ENCODE measurements around the gene LARP4B.

DNA sequence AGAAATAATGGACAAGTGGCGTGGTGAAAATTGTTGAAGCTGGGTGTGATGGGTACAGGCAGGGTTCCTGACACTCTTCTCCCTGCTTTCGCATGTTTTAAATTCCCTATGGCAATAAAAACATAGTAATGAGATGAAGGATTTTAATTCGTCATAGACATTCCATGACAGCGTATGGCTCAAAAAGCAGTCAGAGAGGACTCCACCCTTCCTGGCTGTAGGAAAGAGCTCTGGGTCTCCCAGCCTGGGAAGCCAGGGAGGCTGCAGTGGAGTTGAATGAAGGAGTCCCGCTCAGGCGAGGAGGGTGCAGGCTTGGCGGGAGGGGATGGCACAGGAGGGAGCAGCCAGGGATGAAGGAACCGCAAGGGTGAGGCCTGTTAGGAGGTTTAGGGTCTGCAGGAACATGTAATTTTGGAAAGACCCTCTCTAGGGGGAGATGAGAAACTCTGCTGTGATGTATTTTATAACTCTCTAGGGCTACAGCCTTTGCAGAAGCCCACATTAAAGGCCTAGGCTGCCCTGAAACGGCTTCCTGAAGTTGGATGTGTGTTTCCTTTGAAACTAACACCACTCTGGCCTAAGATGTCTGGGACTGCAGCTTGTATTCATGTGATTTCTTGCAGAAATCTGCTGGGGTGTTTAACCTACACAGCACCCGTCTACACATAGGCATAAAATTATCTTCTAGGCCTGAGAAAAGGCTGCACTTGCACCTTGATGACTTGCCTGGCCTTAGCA lies 7.6 kb upstream of the LARP4B start:
- TF ChIP-seq GATA2 (IDR thresholded peaks at IDR 0.05; ENCODE audit: low read depth, low read length) (no peak), GATA3 (IDR thresholded peaks at IDR 0.05; ENCODE audit: low read depth, low read length) (no peak)
